ENCODE data around the gene PKNOX2. TPM values are rescaled to one million over a fixed set of nuclear protein-coding genes. Genes with fewer than 3 reads are reported as not detected.

Gene PKNOX2
- total RNA-seq, 1 donor from 2014 or later = 17.8 TPM

GRCh38 chr11:125372088-125372487 is 207.5 kb downstream of the PKNOX2 start:
- intact Hi-C loops (cut with DNase I) = no loop called here
- no peaks in the 10 kb centered on the region for H3K36me3 ChIP-seq
- H3K4me1 ChIP-seq = peaks cover 22% of the 10 kb centered on the region
- H3K9me3 ChIP-seq = no peaks in the 10 kb centered on the region
- DNase-seq (peak; percentile 31), ATAC-seq (no peak)
- H3K27me3 ChIP-seq = peaks cover 4% of the 10 kb centered on the region
- no peak for TF ChIP-seq CTCF (IDR thresholded peaks at IDR 0.05)
- no peak overlapping the region for H3K4me3 ChIP-seq
- no peak overlapping the region for H3K27ac ChIP-seq

- no peak for TF ChIP-seq CTCF (IDR thresholded peaks at IDR 0.05)
- DNase-seq = no peak
- peaks cover 22% of the 10 kb centered on the region for H3K4me1 ChIP-seq
- H3K27ac ChIP-seq = peak overlapping the region; percentile 30
- no peak overlapping the region for H3K4me3 ChIP-seq
- no peaks in the 10 kb centered on the region for H3K9me3 ChIP-seq
- no peak for ATAC-seq
- peaks cover 4% of the 10 kb centered on the region for H3K27me3 ChIP-seq
- intact Hi-C loops (cut with DNase I) = no loop called here
- H3K36me3 ChIP-seq = no peaks in the 10 kb centered on the region
These were observed 208.4 kb downstream of the PKNOX2 start for GRCh38 chr11:125372911-125373310.

GRCh38 chr11:125373426-125374391 is 209.2 kb downstream of the PKNOX2 start:
- Histone ChIP-seq H3K27ac (peak overlapping the region; percentile 30), H3K27me3 (peaks cover 4% of the 10 kb centered on the region), H3K36me3 (no peaks in the 10 kb centered on the region), H3K4me3 (no peak overlapping the region), H3K9me3 (no peaks in the 10 kb centered on the region), H3K4me1 (peaks cover 22% of the 10 kb centered on the region)
- TF ChIP-seq CTCF (IDR thresholded peaks at IDR 0.05) = no peak
- ATAC-seq (peak; percentile 68), DNase-seq (peak; percentile 70)
- intact Hi-C loops (cut with DNase I) = no loop called here

- intact Hi-C loops (cut with DNase I) = no loop called here
- H3K27me3 ChIP-seq = peaks cover 4% of the 10 kb centered on the region
- H3K27ac ChIP-seq = peak overlapping the region; percentile 12
- DNase-seq = no peak
- no peak for TF ChIP-seq CTCF (IDR thresholded peaks at IDR 0.05)
- no peaks in the 10 kb centered on the region for H3K36me3 ChIP-seq
- H3K4me3 ChIP-seq = no peak overlapping the region
- peaks cover 22% of the 10 kb centered on the region for H3K4me1 ChIP-seq
- no peak for ATAC-seq
- H3K9me3 ChIP-seq = no peaks in the 10 kb centered on the region
These were observed 209.8 kb downstream of the PKNOX2 start for GRCh38 chr11:125374398-125374797.

GRCh38 chr11:125375146-125375545 is 210.6 kb downstream of the PKNOX2 start:
- Histone ChIP-seq H3K27ac (peak overlapping the region; percentile 12), H3K36me3 (no peaks in the 10 kb centered on the region), H3K9me3 (no peaks in the 10 kb centered on the region), H3K27me3 (peaks cover 4% of the 10 kb centered on the region), H3K4me3 (no peak overlapping the region), H3K4me1 (peaks cover 22% of the 10 kb centered on the region)
- ATAC-seq = no peak
- no peak for TF ChIP-seq CTCF (IDR thresholded peaks at IDR 0.05)
- no peak for DNase-seq
- intact Hi-C loops (cut with DNase I) = no loop called here

Data from upper lobe of right lung (tissue), 1 donor.